ENCODE measurements around the gene SLC24A3.

- TF ChIP-seq MAX (IDR thresholded peaks at IDR 0.05; ENCODE audit: low read depth, low read length), result peak; percentile 63
- TF ChIP-seq CTCF (IDR thresholded peaks at IDR 0.05; ENCODE audit: low read depth, low read length), result no peak
- TF ChIP-seq POLR2A (IDR thresholded peaks at IDR 0.05; ENCODE audit: extremely low read depth, insufficient read length), result no peak
Observed at GRCh38 chr20:19649041-19649440, 436.6 kb downstream of the SLC24A3 start.

Measured in NB4 (cell line).